ENCODE measurements around the gene C19orf47.
"Not testable (repeated sequence)": the region's sequence is repeated elsewhere in the genome, so short reads cannot be mapped to it uniquely, and the experiment has no call there.

The C19orf47 gene

DNA sequence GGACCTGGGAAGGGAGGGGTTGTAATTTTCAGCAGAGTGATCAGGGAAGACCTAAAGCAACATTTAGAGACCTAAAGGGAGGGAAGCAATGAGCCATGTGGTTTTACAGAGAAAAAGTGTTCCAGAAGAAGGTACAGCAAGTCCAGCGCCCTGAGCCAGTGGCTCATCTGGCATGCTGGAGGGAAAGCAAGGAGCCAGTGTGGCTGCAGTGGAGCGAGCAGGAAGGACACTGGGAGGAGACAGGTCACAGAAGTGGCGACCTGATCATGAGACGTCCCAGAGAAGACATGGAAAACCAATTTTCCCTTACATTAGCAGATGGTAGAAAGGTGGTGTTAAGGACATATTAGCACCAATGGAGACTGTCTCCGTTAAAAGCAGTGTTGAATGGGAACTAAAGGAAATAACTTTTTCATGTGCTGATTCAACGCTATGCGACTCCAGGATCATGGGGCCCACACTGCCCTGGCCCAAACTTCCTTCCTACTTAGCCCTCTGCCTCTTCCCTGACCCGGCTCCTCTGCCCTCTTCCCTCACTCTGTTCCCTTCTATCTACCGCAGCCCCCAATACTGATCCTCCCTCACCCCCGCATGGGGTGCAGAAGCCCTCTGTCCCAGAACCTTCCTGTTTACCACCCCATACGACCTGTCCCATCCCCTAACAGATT lies 5.4 kb downstream of the C19orf47 start:
- DNase-seq: no peak

- DNase-seq: no peak
These were observed 6.4 kb downstream of the C19orf47 start for GRCh38 chr19:40341601-40342482.

- no peak for DNase-seq
These were observed 9.0 kb downstream of the C19orf47 start for GRCh38 chr19:40339018-40339728.

DNA sequence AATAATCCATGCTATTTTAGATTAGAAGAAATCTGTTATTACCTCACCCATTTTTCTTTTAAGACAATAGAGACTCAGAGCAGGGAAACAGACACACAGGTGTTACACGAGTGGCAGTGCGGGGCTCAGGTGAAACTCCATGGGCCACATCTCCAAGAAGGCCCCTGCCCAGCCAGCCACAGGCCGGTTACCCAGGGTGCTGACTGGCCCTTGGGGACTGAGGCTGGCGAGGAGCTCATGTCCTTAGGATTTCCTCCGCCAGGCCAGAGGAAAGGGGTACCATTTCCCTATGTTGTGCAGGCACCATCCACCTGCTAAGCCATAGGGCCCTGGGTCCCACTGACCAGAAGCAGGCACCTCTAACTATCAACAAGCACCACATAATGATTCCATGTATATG lies 10.6 kb downstream of the C19orf47 start:
- DNase-seq: no peak

DNA sequence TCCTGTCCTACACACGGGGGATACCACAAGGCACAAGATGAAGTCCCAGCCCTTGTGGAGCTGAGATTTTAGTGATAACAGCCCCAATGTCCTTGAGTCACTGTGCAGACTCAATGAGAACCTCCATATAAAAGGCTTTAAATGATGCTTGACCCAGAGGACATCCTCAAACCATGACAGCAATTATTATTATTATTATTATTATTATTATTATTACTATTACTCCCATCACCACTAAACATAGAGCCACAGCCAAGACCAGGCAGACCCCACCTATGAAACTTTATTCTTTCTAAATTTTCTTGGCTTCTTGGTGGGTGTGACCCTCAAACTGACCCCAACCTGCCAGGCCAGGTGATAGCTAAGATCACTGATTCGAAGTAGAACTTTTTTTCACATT lies 11.1 kb downstream of the C19orf47 start:
- no peak for DNase-seq

DNA sequence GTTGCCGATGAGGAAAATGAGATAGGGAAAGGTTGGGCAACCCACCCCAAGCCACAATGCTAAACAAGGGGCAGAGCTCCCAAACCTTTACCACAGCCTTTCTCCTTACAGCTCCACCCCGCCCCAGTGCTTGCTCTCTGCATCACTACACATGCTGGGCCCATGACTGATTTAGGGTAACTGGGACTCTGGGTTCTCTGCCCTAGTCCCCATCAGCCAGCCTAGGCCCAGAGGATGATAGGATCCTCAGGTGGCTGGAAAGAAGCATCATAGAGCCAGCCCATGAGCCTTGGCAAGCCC lies 11.6 kb downstream of the C19orf47 start:
- DNase-seq: no peak

- DNase-seq: no peak
These were observed 12.2 kb downstream of the C19orf47 start for GRCh38 chr19:40335855-40336600.

DNA sequence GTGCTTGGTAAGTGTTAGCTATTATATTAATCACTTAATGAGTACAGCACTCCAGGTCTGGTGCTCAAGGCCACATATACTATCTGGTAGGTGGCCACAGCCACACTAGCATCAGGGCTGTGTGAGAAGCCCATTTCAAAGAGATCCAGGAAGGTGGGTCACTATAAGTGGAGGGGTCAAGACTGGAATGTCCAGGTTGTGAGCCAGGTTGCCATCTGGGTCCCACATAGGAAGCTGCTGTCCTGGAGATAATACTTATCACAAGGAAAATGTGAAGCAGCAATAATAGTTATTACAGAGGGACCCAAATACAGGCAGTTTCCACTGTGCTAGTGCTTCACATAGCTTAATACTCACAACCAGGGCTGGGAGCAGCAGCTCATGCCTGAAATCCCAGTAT lies 13.1 kb downstream of the C19orf47 start:
- no peak for DNase-seq

DNA sequence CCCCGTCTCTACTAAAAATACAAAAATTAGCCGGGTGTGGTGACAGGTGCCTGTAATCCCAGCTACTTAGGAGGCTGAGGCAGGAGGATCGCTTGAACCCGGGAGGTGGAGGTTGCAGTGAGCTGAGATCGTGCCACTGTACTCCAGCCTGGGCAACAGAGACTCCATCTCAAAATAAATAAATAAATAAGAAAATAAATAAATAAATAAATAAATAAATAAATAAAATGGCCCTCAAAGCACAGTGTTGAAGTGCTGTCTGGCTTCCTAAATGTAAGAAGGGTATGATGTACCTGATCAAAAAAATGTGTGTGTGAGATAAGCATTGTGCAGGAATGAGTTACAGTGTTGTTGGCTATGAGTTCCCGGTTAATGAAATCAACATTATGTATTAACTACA lies 15.1 kb downstream of the C19orf47 start:
- not testable (repeated sequence) for DNase-seq

DNA sequence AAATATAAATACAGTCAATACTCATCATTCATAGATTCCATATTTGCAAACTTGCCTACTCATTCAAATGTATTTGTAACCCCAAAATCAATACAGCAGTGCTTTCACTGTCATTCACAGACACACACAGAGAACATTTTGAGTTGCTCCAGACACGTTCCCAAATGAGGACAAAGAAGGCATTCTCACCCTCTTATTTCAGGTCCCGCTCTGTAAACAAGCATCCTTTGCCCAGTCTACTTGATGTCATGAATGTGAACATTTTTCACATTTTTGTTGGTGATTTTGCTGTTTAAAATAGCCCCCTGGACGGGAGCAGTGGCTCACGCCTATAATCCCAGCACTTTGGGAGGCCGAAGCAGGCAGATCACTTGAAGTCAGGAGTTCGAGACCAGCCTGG lies 15.5 kb downstream of the C19orf47 start:
- no peak for DNase-seq

GRCh38 chr19:40331052-40331451 lies 17.1 kb downstream of the C19orf47 start:
- DNase-seq: no peak

GRCh38 chr19:40326201-40326600 lies 22.0 kb downstream of the C19orf47 start:
- no peak for DNase-seq

GRCh38 chr19:40323705-40324104 lies 24.5 kb downstream of the C19orf47 start:
- DNase-seq: no peak

DNA sequence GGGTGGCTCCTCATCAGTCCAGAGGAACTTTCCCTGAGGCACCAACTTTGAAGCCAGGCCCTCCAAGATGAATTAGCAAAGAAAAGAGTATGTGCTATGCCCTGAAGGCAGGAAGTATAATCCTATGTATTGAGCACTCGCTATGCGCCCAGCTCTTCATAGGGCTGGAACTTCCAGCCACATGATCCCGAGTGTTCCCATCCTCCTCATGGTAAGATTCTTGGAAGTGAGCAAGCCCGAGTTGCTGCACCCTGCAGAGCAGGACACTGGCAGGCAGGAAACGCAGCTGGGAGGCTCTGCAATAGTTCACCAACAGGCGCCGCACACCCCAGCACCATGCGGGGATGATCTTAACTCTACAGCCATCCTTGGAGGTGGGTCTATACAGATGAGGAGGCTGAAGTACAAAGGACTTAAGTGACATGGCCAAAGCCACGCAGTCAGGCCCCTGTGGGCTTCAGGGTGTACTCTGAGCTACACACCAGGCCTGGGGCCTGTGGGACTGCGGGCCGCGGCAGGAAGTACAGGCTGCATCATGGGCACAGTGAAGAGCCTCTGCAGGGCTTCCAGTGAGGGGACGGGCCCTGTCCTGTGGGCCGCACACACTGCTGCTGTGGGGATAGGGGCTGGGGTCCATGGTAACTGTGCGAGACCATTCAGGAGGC lies 25.1 kb downstream of the C19orf47 start:
- no peak for DNase-seq

- no peak for DNase-seq
These were observed 26.0 kb downstream of the C19orf47 start for GRCh38 chr19:40322271-40322610.

DNA sequence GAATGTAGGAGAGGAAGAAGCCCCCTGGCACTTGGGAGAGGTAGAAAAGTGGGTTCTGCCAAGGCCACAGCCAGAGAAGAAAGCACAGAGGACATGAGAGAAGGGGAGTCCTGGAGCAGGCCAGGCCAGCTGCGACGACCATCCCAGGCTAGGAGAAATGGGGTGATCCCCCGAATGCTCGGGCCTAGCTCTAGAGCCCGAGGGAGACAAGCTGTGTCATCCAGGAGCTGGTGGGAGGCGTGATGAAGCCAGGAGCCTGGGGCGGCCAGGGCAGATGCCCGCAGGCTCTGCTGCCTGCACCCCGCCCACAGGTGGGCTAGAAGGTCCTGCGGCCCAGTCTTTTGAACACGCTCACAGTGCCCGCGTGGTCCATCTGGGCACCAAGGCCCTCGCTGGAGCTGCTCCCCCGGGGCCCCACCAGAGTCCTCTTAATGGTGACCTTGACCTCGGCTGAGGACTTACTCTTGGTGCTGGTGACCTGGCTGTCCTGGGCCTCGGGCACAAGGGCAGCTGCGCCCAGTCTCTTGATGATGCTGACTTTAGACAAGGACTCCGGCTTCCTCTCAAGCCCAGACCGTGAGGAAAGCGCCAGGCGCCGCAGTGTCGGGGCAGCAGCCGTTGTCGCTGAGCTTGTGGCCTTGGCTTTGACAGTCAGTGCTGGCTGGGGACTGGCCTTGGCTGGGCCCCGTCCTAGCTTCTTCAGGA lies 26.5 kb downstream of the C19orf47 start:
- DNase-seq: no peak

- DNase-seq: no peak
These were observed 27.1 kb downstream of the C19orf47 start for GRCh38 chr19:40321076-40321475.

GRCh38 chr19:40320558-40320935 lies 27.6 kb downstream of the C19orf47 start:
- no peak for DNase-seq

DNA sequence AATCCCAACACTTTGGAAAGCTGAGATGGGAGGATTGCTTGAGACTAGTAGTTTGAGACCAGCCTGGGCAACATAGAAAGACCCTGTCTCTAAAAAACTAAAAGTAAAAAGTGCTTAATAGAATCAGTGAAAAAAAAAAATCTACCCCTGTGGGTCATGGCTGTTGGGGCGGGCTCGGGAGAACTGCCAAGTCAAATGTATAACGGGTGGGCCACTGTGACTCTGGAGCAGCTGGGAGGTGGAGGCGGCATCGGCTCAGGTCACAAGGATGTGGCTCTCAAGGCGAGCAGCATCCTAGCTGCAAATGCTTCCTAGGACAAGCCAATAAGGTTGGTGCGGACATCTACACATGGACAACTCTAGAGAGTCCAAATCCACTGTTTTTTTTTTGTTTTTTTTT lies 30.9 kb downstream of the C19orf47 start:
- no peak for DNase-seq

DNA sequence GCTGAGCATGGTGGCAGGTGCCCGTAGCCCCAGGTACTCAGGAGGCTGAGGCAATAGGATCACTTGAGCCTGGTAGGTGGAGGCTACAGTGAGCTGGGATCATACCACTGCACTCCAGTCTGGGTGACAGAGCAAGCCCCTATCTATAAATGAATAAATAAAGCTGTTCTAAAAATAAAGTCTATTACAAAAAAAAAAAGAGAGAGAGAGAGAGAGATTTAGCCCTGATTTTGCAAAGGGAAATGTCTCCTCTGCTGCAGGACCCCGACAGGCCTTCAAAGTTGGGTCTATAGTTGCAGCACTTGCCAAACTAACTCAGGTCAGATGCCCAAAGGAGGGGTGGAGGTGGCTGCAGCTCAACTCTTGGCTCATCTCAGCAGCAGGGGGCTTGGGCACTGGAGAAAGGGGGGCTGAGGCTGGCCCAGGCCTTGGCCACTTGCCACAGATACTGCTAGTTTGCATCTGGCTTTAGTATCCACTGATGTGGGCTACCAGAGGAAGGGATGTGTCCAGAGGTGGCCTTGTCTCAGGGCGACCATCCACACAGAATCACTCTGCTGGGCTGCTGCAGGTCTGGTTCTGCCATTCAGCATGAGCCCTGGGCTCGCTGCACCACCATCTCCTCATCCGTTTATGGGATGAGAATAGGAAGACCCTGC lies 32.3 kb downstream of the C19orf47 start:
- no peak for DNase-seq

GRCh38 chr19:40314656-40315055 lies 33.5 kb downstream of the C19orf47 start:
- no peak for DNase-seq

All from activated CD8-positive, alpha-beta memory T cell treated with anti-CD3 and anti-CD28 coated beads, Interleukin-2, amount 50 U/mL, for 48 hours (primary cell).